NCI-H1092 treated with DMSO at 0.1 percent for 48 hours (cell line): Measurements from ENCODE around the gene SPHK1.

Experiments
- DNase-seq: peaks from one replicate; lab custom pipeline; 2025; lab: John Stamatoyannopoulos, UW

Gene SPHK1

GRCh38 chr17:76363107-76363842 is 21.1 kb upstream of the SPHK1 start:
- DNase-seq, result no peak

- no peak for DNase-seq
These were observed 19.0 kb upstream of the SPHK1 start for GRCh38 chr17:76365256-76365903.

GRCh38 chr17:76366247-76366646 is 18.2 kb upstream of the SPHK1 start:
- no peak for DNase-seq

- no peak for DNase-seq
These were observed 16.8 kb upstream of the SPHK1 start for GRCh38 chr17:76367642-76368041.

- no peak for DNase-seq
These were observed 15.9 kb upstream of the SPHK1 start for GRCh38 chr17:76368545-76368944.

DNA sequence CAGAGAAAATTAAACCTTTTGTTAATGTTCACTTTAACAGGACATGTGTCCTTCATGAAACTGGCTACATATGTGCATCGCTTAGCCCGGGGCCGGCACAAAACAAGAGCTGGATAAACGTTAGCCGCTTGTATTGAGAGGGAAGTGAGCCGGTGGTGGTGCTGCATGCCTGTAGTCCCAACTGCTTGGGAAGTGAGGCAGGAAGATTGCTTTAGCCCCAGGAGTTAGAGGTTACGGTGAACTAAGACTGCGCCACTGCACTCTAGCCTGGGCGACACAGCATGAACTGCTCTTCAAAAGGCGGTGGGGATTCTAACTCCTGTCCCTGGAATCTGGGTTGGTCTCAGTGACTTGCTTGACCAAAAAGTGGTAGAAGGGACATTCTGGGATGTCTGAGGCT is 15.0 kb upstream of the SPHK1 start:
- DNase-seq, result no peak

DNA sequence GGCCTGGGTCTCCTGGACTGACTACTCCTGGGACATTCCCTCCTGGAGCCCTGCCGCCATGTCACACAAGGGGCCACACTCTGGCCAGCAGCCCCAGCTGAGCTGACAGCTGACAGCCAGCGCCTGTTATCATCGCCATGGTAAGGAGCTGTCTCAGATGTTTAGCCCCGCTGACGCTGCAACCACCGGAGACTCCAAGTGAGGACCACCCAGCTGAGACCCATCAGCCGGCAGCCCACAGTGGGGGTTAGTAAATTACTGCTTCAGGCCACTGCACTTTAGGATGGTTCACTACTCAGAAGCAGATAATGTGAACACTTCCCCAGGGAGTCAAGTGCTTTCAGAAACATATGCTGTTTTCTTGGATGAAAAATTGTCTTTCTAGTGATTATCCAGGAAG is 14.6 kb upstream of the SPHK1 start:
- no peak for DNase-seq

DNA sequence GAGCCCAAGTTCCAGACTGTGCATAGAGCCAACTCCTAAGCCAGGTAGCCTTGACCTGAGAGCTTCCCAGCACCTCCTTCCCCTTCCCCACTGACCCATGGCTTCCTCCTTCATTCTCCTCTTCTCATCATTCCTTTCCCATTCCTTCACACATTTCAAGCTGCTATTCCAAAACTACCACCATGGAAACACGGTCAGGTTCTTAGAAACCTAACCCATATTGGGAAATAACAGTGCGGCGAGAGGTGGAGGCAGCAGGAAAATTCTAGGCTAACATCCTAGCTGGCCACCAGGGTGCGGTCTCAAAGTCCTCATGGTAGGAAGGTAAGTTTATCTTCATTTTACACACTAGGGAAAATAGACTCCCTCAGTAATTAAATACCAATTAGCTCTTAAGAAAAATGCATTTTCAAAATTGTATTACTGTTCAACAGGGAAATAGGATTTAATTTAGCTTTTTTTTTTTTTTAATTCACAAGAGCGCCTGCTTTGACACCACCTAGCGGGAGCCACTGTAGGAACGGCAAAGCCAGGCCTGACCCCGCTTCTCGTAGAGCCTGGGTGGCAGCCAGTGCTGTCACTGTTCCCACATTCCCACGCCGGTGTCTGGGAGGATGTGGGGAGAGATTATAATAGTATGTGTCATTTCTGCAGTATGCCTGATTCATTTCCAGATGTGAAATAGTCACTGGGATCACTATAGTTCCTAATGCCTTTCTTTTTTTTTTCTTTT is 14.0 kb upstream of the SPHK1 start:
- DNase-seq, result no peak

GRCh38 chr17:76371656-76372628 is 12.5 kb upstream of the SPHK1 start:
- no peak for DNase-seq

DNA sequence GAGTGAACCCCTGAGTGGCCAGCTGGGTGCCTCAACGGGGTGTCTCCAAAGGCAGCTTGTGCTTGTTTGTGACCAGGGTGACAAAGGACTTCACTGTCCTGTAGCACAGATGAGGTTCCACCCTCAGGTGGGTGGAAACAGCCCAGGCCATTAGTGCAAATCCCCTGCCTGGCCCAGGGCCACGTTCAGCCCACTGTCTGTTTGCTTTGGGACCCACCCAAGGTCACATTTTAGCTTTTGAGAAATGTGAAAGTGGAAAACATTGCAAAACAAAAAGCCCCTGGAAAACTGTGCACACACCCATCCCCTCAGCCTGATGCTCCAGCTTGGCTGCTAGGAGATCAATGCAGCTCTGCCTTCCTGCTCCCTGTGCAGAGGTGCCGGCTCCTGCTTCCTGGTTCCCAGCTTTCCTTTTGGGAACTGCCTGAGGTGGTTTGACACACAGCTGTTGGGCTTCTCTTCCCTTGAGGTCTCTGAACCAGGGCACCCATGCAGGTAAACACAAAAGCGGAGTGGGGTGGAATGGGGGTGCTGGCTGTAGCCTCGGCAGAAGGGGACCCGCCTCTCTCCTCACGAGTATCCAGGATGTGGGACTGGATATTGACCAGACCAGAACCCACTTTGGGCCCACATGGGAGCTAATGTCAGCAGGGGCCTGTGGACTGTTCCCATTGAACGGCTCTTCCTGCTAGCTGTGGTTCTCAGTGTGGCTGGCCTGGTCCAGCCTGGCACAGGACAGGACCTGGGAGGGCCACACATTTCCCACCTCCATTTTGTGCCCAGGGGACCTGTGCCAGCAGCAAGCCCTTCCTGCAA is 7.9 kb upstream of the SPHK1 start:
- no peak for DNase-seq

- no peak for DNase-seq
These were observed 5.7 kb upstream of the SPHK1 start for GRCh38 chr17:76378548-76379274.

DNA sequence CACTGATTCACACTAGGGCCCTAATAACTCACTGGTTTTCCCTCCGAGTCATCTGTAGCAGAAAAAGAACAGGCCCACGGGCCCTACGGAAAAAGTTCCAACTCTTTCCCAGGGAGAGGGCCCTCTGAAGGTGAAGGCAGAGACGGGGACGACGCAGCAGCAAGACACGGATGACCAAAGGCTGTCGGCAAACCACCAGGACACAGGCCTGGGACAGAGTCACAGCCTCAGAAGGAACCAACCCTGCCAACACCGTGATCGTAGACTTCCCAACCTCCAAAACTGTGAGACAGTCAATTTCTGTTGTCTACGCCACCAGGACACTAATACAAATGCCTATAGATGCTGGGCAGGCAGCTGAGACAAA is 5.2 kb upstream of the SPHK1 start:
- no peak for DNase-seq

DNA sequence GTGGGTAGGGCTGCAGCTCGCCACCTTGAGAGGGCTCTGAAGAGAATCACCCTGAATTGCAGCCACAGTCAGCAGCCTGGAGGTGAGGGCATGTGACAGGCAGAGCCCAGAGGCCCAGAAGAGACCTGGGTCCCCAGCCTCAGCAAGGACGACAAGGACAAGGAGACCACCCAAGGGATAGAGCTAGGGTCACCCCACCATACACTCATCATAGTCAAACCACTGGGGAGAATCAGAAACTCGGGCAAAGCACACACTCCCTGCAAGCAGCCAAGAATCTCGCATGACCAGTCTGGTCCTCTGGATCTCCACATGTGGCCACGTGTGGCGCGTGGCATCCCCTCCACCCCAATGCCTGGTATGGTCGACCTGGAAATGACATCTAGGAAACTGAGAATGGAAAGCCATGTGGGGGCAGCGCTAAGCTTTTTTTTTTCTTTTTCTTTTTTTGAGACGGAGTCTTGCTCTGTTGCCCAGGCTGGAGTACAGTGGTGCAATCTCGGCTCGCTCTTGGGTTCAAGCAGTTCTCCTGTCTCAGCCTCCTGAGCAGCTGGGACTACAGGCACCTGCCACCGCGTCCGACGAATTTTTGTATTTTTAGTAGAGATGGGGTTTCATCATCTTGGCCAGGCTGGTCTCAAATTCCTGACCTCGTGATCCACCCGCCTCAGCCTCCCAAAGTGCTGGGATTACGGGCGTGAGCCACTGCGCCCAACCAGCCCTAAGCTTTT is 4.6 kb upstream of the SPHK1 start:
- DNase-seq, result no peak

DNA sequence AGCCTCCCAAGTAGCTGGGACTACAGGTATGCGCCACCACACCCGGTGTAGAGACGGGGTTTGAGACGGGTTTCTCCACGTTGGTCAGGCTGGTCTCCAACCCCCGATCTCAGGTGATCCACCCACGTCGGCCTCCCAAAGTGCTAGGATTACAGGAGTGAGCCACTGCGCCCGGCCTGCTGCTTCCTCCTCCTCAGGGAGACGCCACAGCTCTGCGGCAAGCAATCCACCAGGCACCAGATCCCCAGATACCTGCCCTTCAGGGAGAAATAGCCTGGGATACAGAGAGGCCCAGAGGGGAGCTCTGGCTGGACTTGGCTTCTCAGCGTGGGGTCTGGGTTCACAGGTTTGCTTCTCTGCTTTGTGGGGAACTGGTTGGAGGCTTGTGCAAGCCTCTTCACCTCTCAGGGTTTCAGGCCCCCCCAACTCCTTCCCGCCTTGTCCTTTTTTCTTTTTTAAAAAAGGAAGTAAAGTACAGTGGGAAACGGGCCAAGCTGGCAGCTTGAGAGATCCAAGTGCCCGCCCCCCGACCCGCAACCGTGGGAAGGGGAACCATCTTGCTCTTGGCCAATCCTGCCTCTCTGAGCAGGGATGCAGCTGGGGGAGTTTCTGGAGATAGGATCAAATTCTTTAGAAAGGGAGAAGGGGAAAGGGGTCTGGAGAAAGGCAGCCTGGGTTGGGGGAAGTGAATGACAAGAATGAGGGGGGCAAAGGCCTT is 2.6 kb upstream of the SPHK1 start:
- DNase-seq, result no peak

- DNase-seq, result no peak
These were observed 2.0 kb upstream of the SPHK1 start for GRCh38 chr17:76382351-76382802.

GRCh38 chr17:76382803-76383545 is 1.4 kb upstream of the SPHK1 start:
- DNase-seq, result no peak

- no peak for DNase-seq
These were observed 725 bp upstream of the SPHK1 start for GRCh38 chr17:76383546-76384221.
